OCI-LY7 (cell line): ENCODE measurements around the gene SHTN1. TPM values are rescaled to one million over a fixed set of nuclear protein-coding genes. Genes with fewer than 3 reads are reported as not detected.

Source experiments
- BruUV-seq: library from RNA; stranded (reverse); fragments of 400-500 nt; replicated peaks from 2 replicates; lab custom pipeline; 2021; lab: Mats Ljungman, UMichigan
- CTCF ChIA-PET: fragments of 300-600 bp; sonication (Branson Sonifier 250); formaldehyde crosslinking; loops from one replicate; lab custom pipeline; 2022; ENCODE audit warnings: antibody characterized with exemption; ENCODE audit not compliant: unreplicated experiment; lab: Charles Lee
- POLR2A ChIA-PET: fragments of 300-600 bp; sonication (Branson Sonifier 250); formaldehyde crosslinking; loops from one replicate; lab custom pipeline; 2022; ENCODE audit warnings: antibody characterized with exemption; lab: Charles Lee
- DNase-seq: peaks from one replicate; pipeline ENCODE4 v3.0.0-alpha.2; 2015; ENCODE audit warnings: low spot score
- H2AFZ ChIP-seq: fragments of 200-600 bp; sonication (generic), shearing (Covaris generic); 2 replicates; pipeline ENCODE4 v1.6.1; 2014; ENCODE audit warnings: mild to moderate bottlenecking, antibody characterized with exemption, low read length, moderate library complexity
- H3K27ac ChIP-seq: fragments of 200-600 bp; sonication (generic); 2 replicates; pipeline ENCODE4 v1.5.1; 2014; ENCODE audit warnings: mixed run types, low read depth, mild to moderate bottlenecking, moderate library complexity, low read length, inconsistent platforms; ENCODE audit not compliant: poor library complexity, severe bottlenecking
- H3K36me3 ChIP-seq: fragments of 200-600 bp; sonication (generic); 2 replicates; pipeline ENCODE4 v1.6.1; 2014; ENCODE audit warnings: mild to moderate bottlenecking, antibody characterized with exemption, low read length, moderate library complexity, mixed read lengths; ENCODE audit not compliant: insufficient read depth
- H3K4me1 ChIP-seq: fragments of 200-600 bp; sonication (generic); 2 replicates; pipeline ENCODE4 v1.5.1; 2014; ENCODE audit warnings: mild to moderate bottlenecking, low read length; ENCODE audit not compliant: insufficient read depth, poor library complexity, severe bottlenecking
- H3K4me2 ChIP-seq: fragments of 200-600 bp; sonication (generic); 2 replicates; pipeline ENCODE4 v1.6.1; 2014; ENCODE audit warnings: mild to moderate bottlenecking, low read length
- H3K4me3 ChIP-seq: fragments of 200-600 bp; sonication (generic); 2 replicates; pipeline ENCODE4 v1.5.1; 2014; ENCODE audit warnings: mild to moderate bottlenecking, low read depth, low read length; ENCODE audit not compliant: poor library complexity, severe bottlenecking
- H3K79me2 ChIP-seq: fragments of 200-600 bp; sonication (generic); 2 replicates; pipeline ENCODE4 v1.6.1; 2016; ENCODE audit warnings: low read depth, mild to moderate bottlenecking, low read length, moderate library complexity, mixed read lengths; ENCODE audit not compliant: insufficient read depth
- H3K9me2 ChIP-seq: fragments of 200-600 bp; sonication (generic); 2 replicates; pipeline ENCODE4 v1.6.1; 2016; ENCODE audit warnings: mild to moderate bottlenecking, low read length, mixed read lengths; ENCODE audit not compliant: insufficient read depth
- H3K9me3 ChIP-seq: fragments of 200-600 bp; sonication (generic); 2 replicates; pipeline ENCODE4 v1.6.1; 2014; ENCODE audit warnings: mild to moderate bottlenecking, mixed run types, low read length, mixed read lengths
- H4K20me1 ChIP-seq: fragments of 200-600 bp; sonication (generic); 2 replicates; pipeline ENCODE4 v1.6.1; 2014; ENCODE audit warnings: mild to moderate bottlenecking, antibody characterized with exemption, low read length, moderate library complexity, mixed read lengths; ENCODE audit not compliant: insufficient read depth
- EZH2phosphoT487 ChIP-seq: fragments of 200-600 bp; sonication (generic); IDR thresholded peaks from 2 replicates; pipeline ENCODE4 v1.6.1; 2018; ENCODE audit warnings: low read depth, borderline replicate concordance, mild to moderate bottlenecking, mixed run types, antibody characterized with exemption, low read length, moderate library complexity, mixed read lengths
- intact Hi-C: fragments of 100-400 bp; cut with micrococcal nuclease; formaldehyde crosslinking; loops from one replicate; pipeline ENCODE4 v1.10.0; 2022; ENCODE audit not compliant: unreplicated experiment
- total RNA-seq, 2 experiments: library from RNA; depleted of rRNA in 1 of 2; stranded (reverse); fragments of >200 nt in 1 of 2; shearing (Covaris generic) in 1 of 2; gene quantifications; 2 replicates each; pipeline ENCODE4 v1.2.3, GENCODE V29; 2014 to 2022
- TF ChIP-seq, protein P1 (sequence below): fragments of 200-600 bp; sonication (generic); conservative IDR thresholded peaks from 2 replicates; pipeline ENCODE4 v1.5.1; 2014; ENCODE audit warnings: mild to moderate bottlenecking, antibody characterized with exemption, low read length, moderate library complexity, mixed read lengths

The SHTN1 gene
- total RNA-seq, 2 experiments from 2014 or later = not detected

DNA sequence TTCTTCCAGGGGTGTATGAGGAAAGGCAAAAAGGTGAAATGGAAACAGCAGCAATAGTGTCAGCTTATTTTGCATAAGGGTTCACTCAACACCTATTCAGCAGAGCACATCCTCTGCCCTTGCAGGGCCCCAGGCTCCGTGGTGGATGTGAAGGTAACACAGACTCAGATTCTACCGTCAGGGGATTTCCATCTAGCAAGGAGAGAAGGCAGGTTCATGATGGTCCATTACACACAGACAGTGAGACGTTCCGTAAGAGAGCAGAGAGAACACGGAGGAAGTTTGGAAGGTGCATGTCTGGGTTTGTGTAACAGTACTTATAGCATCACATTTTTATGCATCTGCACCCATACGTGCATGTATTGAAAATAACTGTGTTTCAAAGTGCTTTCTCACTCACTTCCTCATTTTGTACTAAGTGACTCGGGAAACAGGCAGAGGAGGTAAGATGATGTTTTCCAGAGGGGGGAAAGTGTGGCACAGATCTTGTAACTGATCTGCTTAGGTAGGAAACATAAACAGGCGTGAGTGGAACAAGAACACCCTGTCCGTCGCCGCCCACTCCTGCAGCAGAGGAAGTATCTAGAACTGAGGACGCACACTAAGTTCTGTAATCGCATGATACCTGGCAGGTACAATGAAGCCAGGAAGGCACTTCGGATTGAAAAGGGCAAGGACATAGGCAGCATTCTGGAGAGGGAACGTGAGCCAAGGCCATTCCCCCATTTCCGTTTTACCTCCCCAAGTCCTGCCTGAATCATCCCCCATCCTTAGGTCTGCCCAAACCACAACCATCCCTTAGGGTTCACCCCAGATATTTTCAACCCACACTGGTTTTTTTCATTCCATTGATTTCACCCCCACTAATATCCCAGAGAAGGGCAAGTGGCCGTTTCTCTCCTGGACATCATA is 156.7 kb downstream of the SHTN1 start:
- no peaks in the 10 kb centered on the region for H3K36me3 ChIP-seq
- peak overlapping the region; percentile 54; the same call in 1 of the 2 replicates for H3K4me2 ChIP-seq
- H3K4me1 ChIP-seq = no peaks in the 10 kb centered on the region
- ChIA-PET CTCF (no interaction called here), POLR2A (interaction anchor here (0.7 to 1.0 kb wide), 2 partner anchors 10 to 28 kb away, joined by 3 to 16 read pairs; no protein-coding TSS in a partner anchor)
- TF ChIP-seq, protein P1, sequence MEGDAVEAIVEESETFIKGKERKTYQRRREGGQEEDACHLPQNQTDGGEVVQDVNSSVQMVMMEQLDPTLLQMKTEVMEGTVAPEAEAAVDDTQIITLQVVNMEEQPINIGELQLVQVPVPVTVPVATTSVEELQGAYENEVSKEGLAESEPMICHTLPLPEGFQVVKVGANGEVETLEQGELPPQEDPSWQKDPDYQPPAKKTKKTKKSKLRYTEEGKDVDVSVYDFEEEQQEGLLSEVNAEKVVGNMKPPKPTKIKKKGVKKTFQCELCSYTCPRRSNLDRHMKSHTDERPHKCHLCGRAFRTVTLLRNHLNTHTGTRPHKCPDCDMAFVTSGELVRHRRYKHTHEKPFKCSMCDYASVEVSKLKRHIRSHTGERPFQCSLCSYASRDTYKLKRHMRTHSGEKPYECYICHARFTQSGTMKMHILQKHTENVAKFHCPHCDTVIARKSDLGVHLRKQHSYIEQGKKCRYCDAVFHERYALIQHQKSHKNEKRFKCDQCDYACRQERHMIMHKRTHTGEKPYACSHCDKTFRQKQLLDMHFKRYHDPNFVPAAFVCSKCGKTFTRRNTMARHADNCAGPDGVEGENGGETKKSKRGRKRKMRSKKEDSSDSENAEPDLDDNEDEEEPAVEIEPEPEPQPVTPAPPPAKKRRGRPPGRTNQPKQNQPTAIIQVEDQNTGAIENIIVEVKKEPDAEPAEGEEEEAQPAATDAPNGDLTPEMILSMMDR = no peak
- TF ChIP-seq EZH2phosphoT487 = no peak
- no peak for DNase-seq
- H2AFZ ChIP-seq = no peak overlapping the region
- no peaks in the 10 kb centered on the region for H3K79me2 ChIP-seq
- no peaks in the 10 kb centered on the region for H4K20me1 ChIP-seq
- BruUV-seq = no TSS peak
- H3K4me3 ChIP-seq = no peak overlapping the region
- no peaks in the 10 kb centered on the region for H3K9me3 ChIP-seq
- H3K27ac ChIP-seq = no peak overlapping the region
- H3K9me2 ChIP-seq = no peaks in the 10 kb centered on the region
- intact Hi-C loops = no loop called here

- Histone ChIP-seq H3K4me1 (no peaks in the 10 kb centered on the region), H3K9me2 (no peaks in the 10 kb centered on the region), H3K9me3 (no peaks in the 10 kb centered on the region), H4K20me1 (no peaks in the 10 kb centered on the region), H3K4me2 (peak overlapping the region; percentile 12; the same call in 1 of the 2 replicates), H3K4me3 (no peak overlapping the region), H3K36me3 (no peaks in the 10 kb centered on the region), H3K27ac (no peak overlapping the region), H2AFZ (no peak overlapping the region), H3K79me2 (no peaks in the 10 kb centered on the region)
- no peak for DNase-seq
- TF ChIP-seq EZH2phosphoT487 = no peak
- TF ChIP-seq, protein P1 = no peak
- ChIA-PET CTCF (no interaction called here), POLR2A (no interaction called here)
- intact Hi-C loops = no loop called here
- no TSS peak for BruUV-seq
These were observed 159.2 kb downstream of the SHTN1 start for GRCh38 chr10:116845823-116846222.
